Measurements from ENCODE around the gene TENM3. TPM values are rescaled to one million over a fixed set of nuclear protein-coding genes. Genes with fewer than 3 reads are reported as not detected.

TENM3 gene
- total RNA-seq, 3 donors from 2014 or later: 0.58 to 19.2 (median 0.70) TPM

DNA sequence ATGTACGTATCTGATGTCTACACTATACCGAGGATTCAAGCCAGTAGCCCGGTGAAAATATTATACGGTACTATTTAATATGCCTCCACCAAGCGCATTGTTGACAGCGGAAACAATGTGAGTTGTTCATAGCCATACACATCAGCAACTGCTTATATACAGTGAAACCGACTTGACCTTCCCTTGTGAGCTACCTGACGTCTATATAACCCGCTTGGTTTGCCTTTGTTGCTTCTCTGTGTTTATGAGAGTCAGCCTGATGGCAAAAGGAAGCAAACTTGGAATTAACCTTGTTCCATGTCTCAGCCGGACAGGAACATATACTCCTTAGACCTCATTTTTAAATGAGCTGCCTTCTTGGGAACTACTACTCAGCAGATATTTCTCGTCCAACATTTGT, 462.2 kb downstream of the TENM3 start:
- Histone ChIP-seq H3K4me3 (no peak overlapping the region), H3K36me3 (ENCODE audit: low read depth) (no peaks in the 10 kb centered on the region), H3K4me1 (ENCODE audit: low read depth) (peaks cover 3% of the 10 kb centered on the region), H3K9me3 (no peaks in the 10 kb centered on the region)
- ATAC-seq (peak; percentile 78), DNase-seq (peak in 1 of 3 donors; percentile 10)
- no peak for TF ChIP-seq CTCF (IDR thresholded peaks at IDR 0.05)
- intact Hi-C loops (cut with DNase I, micrococcal nuclease): no loop called here

- TF ChIP-seq CTCF (IDR thresholded peaks at IDR 0.05): no peak
- intact Hi-C loops (cut with DNase I, micrococcal nuclease): no loop called here
- Histone ChIP-seq H3K4me1 (ENCODE audit: low read depth) (no peaks in the 10 kb centered on the region), H3K9me3 (no peaks in the 10 kb centered on the region), H3K4me3 (no peak overlapping the region), H3K36me3 (ENCODE audit: low read depth) (no peaks in the 10 kb centered on the region)
- ATAC-seq (no peak), DNase-seq (no peak)
Observed at GRCh38 chr4:182711211-182711610, 468.0 kb downstream of the TENM3 start.

GRCh38 chr4:182715548-182715947, 472.3 kb downstream of the TENM3 start:
- DNase-seq (no peak), ATAC-seq (no peak)
- H3K4me1 ChIP-seq (ENCODE audit: low read depth): no peaks in the 10 kb centered on the region
- no peak overlapping the region for H3K4me3 ChIP-seq
- intact Hi-C loops (cut with DNase I, micrococcal nuclease): no loop called here
- H3K9me3 ChIP-seq: no peaks in the 10 kb centered on the region
- TF ChIP-seq CTCF (IDR thresholded peaks at IDR 0.05): no peak
- no peaks in the 10 kb centered on the region for H3K36me3 ChIP-seq (ENCODE audit: low read depth)

- Histone ChIP-seq H3K4me3 (no peak overlapping the region), H3K4me1 (ENCODE audit: low read depth) (no peaks in the 10 kb centered on the region), H3K36me3 (ENCODE audit: low read depth) (no peaks in the 10 kb centered on the region), H3K9me3 (no peaks in the 10 kb centered on the region)
- intact Hi-C loops (cut with DNase I, micrococcal nuclease): no loop called here
- DNase-seq (no peak), ATAC-seq (no peak)
- no peak for TF ChIP-seq CTCF (IDR thresholded peaks at IDR 0.05)
Observed at GRCh38 chr4:182716192-182716591, 473.0 kb downstream of the TENM3 start.

DNA sequence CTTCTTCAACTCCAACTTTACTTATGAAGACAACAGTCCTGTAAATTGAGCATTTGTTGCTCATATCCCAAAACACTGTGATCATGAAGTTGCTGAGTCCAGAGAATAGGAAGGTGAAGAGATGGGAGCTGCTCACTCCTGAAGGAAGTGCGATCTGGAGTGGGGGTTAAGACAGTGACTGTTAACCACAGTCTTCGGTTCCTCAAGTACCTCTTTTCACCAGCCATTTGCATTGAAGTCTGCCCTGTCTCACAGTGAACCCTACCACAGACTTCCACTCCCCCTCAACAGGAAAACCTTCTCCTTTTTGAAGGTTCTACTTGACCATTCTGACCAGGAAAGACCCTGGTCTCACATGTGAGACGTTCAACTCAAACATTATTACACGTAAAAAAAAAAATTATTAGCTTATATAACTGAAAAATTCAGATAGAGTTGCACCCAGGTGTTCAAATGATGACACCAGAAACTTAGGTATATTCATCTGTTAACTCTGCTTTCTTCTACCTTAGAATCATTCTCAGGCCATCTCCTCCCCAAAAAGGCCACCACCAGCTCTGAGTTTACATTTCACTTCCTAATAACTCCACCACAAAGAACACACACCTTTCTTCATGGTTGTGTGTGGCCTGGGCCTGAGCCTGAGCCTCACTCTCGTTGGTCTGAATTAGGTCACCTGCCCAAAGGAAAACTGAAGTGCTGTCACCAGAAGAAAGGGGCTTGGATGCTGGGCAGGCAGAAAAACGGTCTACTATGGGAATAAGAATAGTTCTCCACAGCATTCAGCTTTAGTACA, 474.8 kb downstream of the TENM3 start:
- ATAC-seq: no peak
- TF ChIP-seq CTCF (IDR thresholded peaks at IDR 0.05): no peak
- intact Hi-C loops (cut with DNase I, micrococcal nuclease): no loop called here

More for the DNA sequence above, 474.8 kb downstream of the TENM3 start:
- Histone ChIP-seq H3K4me3 (no peak overlapping the region), H3K4me1 (ENCODE audit: low read depth) (no peaks in the 10 kb centered on the region), H3K9me3 (no peaks in the 10 kb centered on the region), H3K36me3 (ENCODE audit: low read depth) (no peaks in the 10 kb centered on the region)
- no peak for DNase-seq

Measured in mucosa of descending colon (tissue), 3 donors.